Testis (tissue), 5 donors: ENCODE measurements around the gene ZNF768. TPM values are rescaled to one million over a fixed set of nuclear protein-coding genes. Genes with fewer than 3 reads are reported as not detected.
A peak's percentile ranks its signal among the peaks of the same experiment; 100 is the strongest.

Experiments used
- DNase-seq: peaks from one replicate; pipeline ENCODE4 v3.0.0-alpha.2; 2019
- H3K27ac ChIP-seq, 2 donors: fragments of 200-600 bp; sonication (generic); one replicate each; pipeline ENCODE4 v1.5.1; 2019
- H3K27me3 ChIP-seq: fragments of 200-600 bp; sonication (generic); one replicate; pipeline ENCODE4 v1.5.1; 2019
- H3K36me3 ChIP-seq: fragments of 200-600 bp; sonication (generic); one replicate; pipeline ENCODE4 v1.5.1; 2017; ENCODE audit warnings: low read depth; ENCODE audit errors: missing control alignments
- H3K4me1 ChIP-seq: fragments of 200-600 bp; sonication (generic); one replicate; pipeline ENCODE4 v1.5.1; 2019
- H3K4me3 ChIP-seq, 2 donors: fragments of 200-600 bp; sonication (generic); one replicate each; pipeline ENCODE4 v1.5.1; 2017 to 2019
- H3K9me3 ChIP-seq: fragments of 200-600 bp; sonication (generic); one replicate; pipeline ENCODE4 v1.5.1; 2017
- CTCF ChIP-seq, 3 experiments: fragments of 450-650 bp in 2 of 3; fragments of 200-600 bp in 1 of 3; sonication (generic) in 1 of 3; IDR thresholded peaks; one replicate each; pipeline ENCODE4 v1.5.1; 2016 to 2019; ENCODE audit warnings: antibody characterized with exemption in 3 of 3, mild to moderate bottlenecking in 2 of 3, moderate library complexity in 1 of 3
- POLR2A ChIP-seq: fragments of 450-650 bp; IDR thresholded peaks from one replicate; pipeline ENCODE4 v1.6.1; 2017; ENCODE audit warnings: antibody characterized with exemption, mild to moderate bottlenecking, moderate library complexity
- WGBS, 2 donors: methylation state at CpG; one replicate each; pipeline ENCODE4 v1.1.5; 2018; 5-methylcytosine and 5-hydroxymethylcytosine counted together
- intact Hi-C: fragments of 100-400 bp; cut with DNase I; formaldehyde crosslinking; loops from one replicate; pipeline ENCODE4 v1.15.1; 2023; ENCODE audit warnings: low total_unique reads
- long read RNA-seq, 2 donors: transcript quantifications; one replicate each; lab custom pipeline, GENCODE V29; 2026
- polyA plus RNA-seq: library from polyadenylated mRNA; stranded (reverse); fragments of 350-450 nt; fragmentation: Illumina TruSeq; extraction: RNeasy Lipid Tissue Mini Kit (QIAGEN cat#74804); gene quantifications from one replicate; pipeline ENCODE4 v1.2.3, GENCODE V29; 2014; ENCODE audit warnings: low read depth, low replicate concordance; ENCODE audit not compliant: insufficient read depth
- total RNA-seq, 2 donors: library from RNA; depleted of rRNA; stranded (reverse); fragments of >200 nt; gene quantifications; one replicate each; pipeline ENCODE4 v1.2.3, GENCODE V29; 2016

The ZNF768 gene
- total RNA-seq (10 to 100 TPM; 52.2 to 64.3 TPM), polyA plus RNA-seq (52.3 TPM)
- long read RNA-seq, donor 1, transcript ZNF768-201 (2 exons, 2,315 nt), result major isoform, 28 of 28 reads
- long read RNA-seq, donor 1, partial matches to known transcripts, result 0 of 28 reads
- long read RNA-seq, donor 1, other reads (novel, unspliced or antisense), result 0 of 28 reads
- long read RNA-seq, donor 2, transcript ZNF768-201 (2 exons, 2,315 nt), result major isoform, 14 of 15 reads
- long read RNA-seq, donor 2, partial matches to known transcripts, result 0 of 15 reads
- long read RNA-seq, donor 2, other reads (novel, unspliced or antisense), result 0 of 15 reads

- peak within 1 kb of the TSS; percentile 96 to 99 for H3K27ac ChIP-seq
- H3K27me3 ChIP-seq, result no peaks in the 10 kb centered on the region
- no peaks in the 10 kb centered on the region for H3K9me3 ChIP-seq
- 0 to 2% methylated on average over 2 to 39 of the region's 73 CpGs for WGBS, 2 donors
- intact Hi-C loops, result no loop called here
- TF ChIP-seq POLR2A, result no peak
- TF ChIP-seq CTCF (IDR thresholded peaks at IDR 0.05), result no peak
- H3K36me3 ChIP-seq, result no peaks in the 10 kb centered on the region
- peaks cover 16% of the 10 kb centered on the region for H3K4me1 ChIP-seq
- DNase-seq, result peak; percentile 62
- peak within 1 kb of the TSS; percentile 89 to 96 for H3K4me3 ChIP-seq
Observed at GRCh38 chr16:30526137-30526822, at the start of gene ZNF768. ZNF768 (minus strand) TSS chr16:30526566; CDS start chr16:30526413, 153 bp downstream.

DNA sequence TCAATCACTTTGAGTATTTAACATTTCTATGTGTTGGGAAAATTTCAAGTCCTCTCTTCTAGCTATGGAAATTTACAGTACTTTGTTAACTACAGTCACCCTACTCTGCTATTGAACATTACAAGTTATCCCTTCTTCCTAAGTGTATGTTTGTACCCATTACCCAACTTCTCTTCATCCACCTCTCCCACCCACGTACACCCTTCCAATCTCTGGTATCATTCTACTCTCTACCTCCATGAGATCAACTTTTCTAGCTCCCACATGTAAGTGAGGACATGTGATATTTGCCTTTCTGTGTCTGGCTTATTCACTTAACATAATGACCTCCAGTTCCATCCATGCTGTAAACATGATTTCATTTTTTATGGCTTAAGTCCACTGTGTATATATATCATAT is 48.3 kb upstream of the ZNF768 start:
- H3K9me3 ChIP-seq, result no peaks in the 10 kb centered on the region
- WGBS, 2 donors, result 74 to 92% methylated on average over 1 of the region's 1 CpG
- H3K36me3 ChIP-seq, result no peaks in the 10 kb centered on the region
- peaks cover 9% of the 10 kb centered on the region for H3K4me1 ChIP-seq
- DNase-seq, result no peak
- no peak overlapping the region for H3K4me3 ChIP-seq
- no peaks in the 10 kb centered on the region for H3K27me3 ChIP-seq
- no peak overlapping the region for H3K27ac ChIP-seq
- intact Hi-C loops, result no loop called here
- no peak for TF ChIP-seq POLR2A
- TF ChIP-seq CTCF (IDR thresholded peaks at IDR 0.05), result no peak

GRCh38 chr16:30571445-30572322 is 45.3 kb upstream of the ZNF768 start, which contains the start of gene ZNF688:
ZNF688 (minus strand) TSS chr16:30571714; CDS start chr16:30571629, 85 bp downstream.
- intact Hi-C loops, result no loop called here
- WGBS, 2 donors, result 0% methylated on average over 21 to 50 of the region's 67 CpGs
- Histone ChIP-seq H3K4me1 (peaks cover 9% of the 10 kb centered on the region), H3K4me3 (peak within 1 kb of the TSS; percentile 62 to 80), H3K27me3 (no peaks in the 10 kb centered on the region), H3K9me3 (no peaks in the 10 kb centered on the region), H3K36me3 (no peaks in the 10 kb centered on the region), H3K27ac (peak within 1 kb of the TSS; percentile 97)
- peak; percentile 96 for DNase-seq
- TF ChIP-seq CTCF (IDR thresholded peaks at IDR 0.05), result peak in 1 of 3 experiments; percentile 28
- TF ChIP-seq POLR2A, result no peak

DNA sequence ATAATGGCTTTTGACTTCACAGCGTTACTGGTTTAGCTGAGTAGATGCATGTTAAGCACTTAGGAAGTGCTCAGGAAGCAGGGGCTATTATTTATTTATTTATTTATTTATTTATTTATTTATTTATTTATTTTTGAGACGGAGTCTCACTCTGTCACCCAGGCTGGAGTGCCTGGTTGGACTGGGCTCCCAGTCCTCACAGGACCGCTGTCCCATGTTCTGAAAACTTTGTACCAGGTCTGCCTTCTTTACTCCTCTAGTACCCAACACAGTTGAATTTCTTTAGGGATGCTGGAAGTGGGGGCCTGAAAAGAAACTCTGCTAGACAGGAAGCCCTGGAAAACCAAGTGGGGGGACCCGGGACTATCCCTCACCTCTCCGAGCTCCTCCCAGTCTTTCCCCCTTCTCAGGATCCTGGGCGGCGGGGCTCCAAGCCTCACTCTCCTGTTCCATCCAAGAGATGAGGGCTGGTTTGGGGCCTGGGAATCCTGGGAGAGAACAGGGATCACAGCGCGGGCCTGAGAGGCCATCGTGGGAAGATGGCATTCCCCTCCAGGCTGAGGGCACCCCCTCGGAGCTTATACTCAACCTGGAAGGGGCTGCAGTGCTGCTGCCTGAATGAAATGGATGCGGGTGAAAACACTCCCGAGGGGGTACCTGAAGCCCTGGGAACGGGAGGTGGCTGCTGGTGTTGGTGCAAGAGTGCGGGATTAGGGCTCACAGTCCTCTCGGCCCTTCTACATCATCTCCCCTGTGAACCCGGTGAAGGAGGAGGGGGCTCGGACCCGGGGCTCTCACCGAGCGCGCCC is 44.5 kb upstream of the ZNF768 start:
- Histone ChIP-seq H3K9me3 (no peaks in the 10 kb centered on the region), H3K4me3 (peak overlapping the region; percentile 62 to 80), H3K36me3 (no peaks in the 10 kb centered on the region), H3K4me1 (peaks cover 9% of the 10 kb centered on the region), H3K27me3 (no peaks in the 10 kb centered on the region), H3K27ac (peak overlapping the region; percentile 97)
- peak; percentile 49 for DNase-seq
- 4 to 5% methylated on average over 7 to 22 of the region's 22 CpGs for WGBS, 2 donors
- TF ChIP-seq CTCF (IDR thresholded peaks at IDR 0.05) (no peak), POLR2A (no peak)
- intact Hi-C loops, result no loop called here
